ENCODE results near the gene RTL1.

The RTL1 gene

GRCh38 chr14:100903672-100904185, at the start of gene RTL1:
Gene RTL1, minus strand, starts transcription at chr14:100903722. Its CDS starts 18,934 bp downstream, at chr14:100884788.
- no peak for DNase-seq (ENCODE audit: insufficient read length, low spot score)
- FAIRE-seq: no peak

GRCh38 chr14:100950024-100950423, 46.5 kb upstream of the RTL1 start:
- FAIRE-seq: no peak
- no peak for DNase-seq (ENCODE audit: insufficient read length, low spot score)

GRCh38 chr14:100944052-100944451, 40.5 kb upstream of the RTL1 start:
- FAIRE-seq (no peak), DNase-seq (ENCODE audit: insufficient read length, low spot score) (no peak)

GRCh38 chr14:100930270-100930669, 26.7 kb upstream of the RTL1 start:
- FAIRE-seq (no peak), DNase-seq (ENCODE audit: insufficient read length, low spot score) (no peak)

GRCh38 chr14:100915560-100915959, 12.0 kb upstream of the RTL1 start:
- no peak for DNase-seq (ENCODE audit: insufficient read length, low spot score)
- no peak for FAIRE-seq

GRCh38 chr14:100914597-100915021, 11.1 kb upstream of the RTL1 start:
- DNase-seq (ENCODE audit: insufficient read length, low spot score) (no peak), FAIRE-seq (no peak)

- DNase-seq (ENCODE audit: insufficient read length, low spot score) (no peak), FAIRE-seq (no peak)
These were observed 8.3 kb upstream of the RTL1 start for GRCh38 chr14:100911665-100912316.

- DNase-seq (ENCODE audit: insufficient read length, low spot score) (no peak), FAIRE-seq (no peak)
These were observed 7.6 kb upstream of the RTL1 start for GRCh38 chr14:100910888-100911664.

- no peak for FAIRE-seq
These were observed 5.9 kb upstream of the RTL1 start for GRCh38 chr14:100909439-100909838.

GRCh38 chr14:100907240-100907639, 3.7 kb upstream of the RTL1 start:
- FAIRE-seq: no peak

More at GRCh38 chr14:100909439-100909838, 5.9 kb upstream of the RTL1 start:
- no peak for DNase-seq (ENCODE audit: insufficient read length, low spot score)

GRCh38 chr14:100906420-100906819, 2.9 kb upstream of the RTL1 start:
- no peak for DNase-seq (ENCODE audit: insufficient read length, low spot score)
- no peak for FAIRE-seq

More at GRCh38 chr14:100907240-100907639, 3.7 kb upstream of the RTL1 start:
- DNase-seq (ENCODE audit: insufficient read length, low spot score): no peak

GRCh38 chr14:100905166-100905565, 1.6 kb upstream of the RTL1 start:
- no peak for FAIRE-seq
- no peak for DNase-seq (ENCODE audit: insufficient read length, low spot score)

GRCh38 chr14:100904307-100905087, 975 bp upstream of the RTL1 start:
- DNase-seq (ENCODE audit: insufficient read length, low spot score): no peak

GRCh38 chr14:100903134-100903468, 421 bp downstream of the RTL1 start:
- FAIRE-seq (no peak), DNase-seq (ENCODE audit: insufficient read length, low spot score) (no peak)

More at GRCh38 chr14:100904307-100905087, 975 bp upstream of the RTL1 start:
- no peak for FAIRE-seq

- FAIRE-seq (no peak), DNase-seq (ENCODE audit: insufficient read length, low spot score) (no peak)
These were observed 1.0 kb downstream of the RTL1 start for GRCh38 chr14:100902295-100903133.

GRCh38 chr14:100901391-100902183, 1.9 kb downstream of the RTL1 start:
- DNase-seq (ENCODE audit: insufficient read length, low spot score) (no peak), FAIRE-seq (no peak)

GRCh38 chr14:100900837-100901390, 2.6 kb downstream of the RTL1 start:
- FAIRE-seq (no peak), DNase-seq (ENCODE audit: insufficient read length, low spot score) (no peak)

GRCh38 chr14:100899884-100900771, 3.4 kb downstream of the RTL1 start:
- DNase-seq (ENCODE audit: insufficient read length, low spot score) (no peak), FAIRE-seq (no peak)
